Measurements from ENCODE around the gene PARK7. TPM values are rescaled to one million over a fixed set of nuclear protein-coding genes. Genes with fewer than 3 reads are reported as not detected.

The PARK7 gene
- total RNA-seq, 1 donor from 2014 or later: 303 TPM

- intact Hi-C loops (cut with micrococcal nuclease): no loop called here
Observed at GRCh38 chr1:8020032-8020431, 58.5 kb downstream of the PARK7 start.

- intact Hi-C loops (cut with micrococcal nuclease): no loop called here
Observed at GRCh38 chr1:8021676-8022266, 60.3 kb downstream of the PARK7 start.

- intact Hi-C loops (cut with micrococcal nuclease): no loop called here
Observed at GRCh38 chr1:8022395-8023286, 61.1 kb downstream of the PARK7 start.

- intact Hi-C loops (cut with micrococcal nuclease): no loop called here
Observed at GRCh38 chr1:8023287-8023994, 61.9 kb downstream of the PARK7 start.

GRCh38 chr1:8023995-8024313 lies 62.4 kb downstream of the PARK7 start:
- intact Hi-C loops (cut with micrococcal nuclease): no loop called here

GRCh38 chr1:8024329-8024728 lies 62.8 kb downstream of the PARK7 start:
- intact Hi-C loops (cut with micrococcal nuclease): no loop called here

GRCh38 chr1:8025061-8025670 lies 63.7 kb downstream of the PARK7 start:
- intact Hi-C loops (cut with micrococcal nuclease): no loop called here

- intact Hi-C loops (cut with micrococcal nuclease): loop anchor here (1.0 kb wide), 1 partner anchor 293 kb away; the partner anchor contains the start of gene SLC45A1
Observed at GRCh38 chr1:8025671-8026144, 64.2 kb downstream of the PARK7 start.

DNA sequence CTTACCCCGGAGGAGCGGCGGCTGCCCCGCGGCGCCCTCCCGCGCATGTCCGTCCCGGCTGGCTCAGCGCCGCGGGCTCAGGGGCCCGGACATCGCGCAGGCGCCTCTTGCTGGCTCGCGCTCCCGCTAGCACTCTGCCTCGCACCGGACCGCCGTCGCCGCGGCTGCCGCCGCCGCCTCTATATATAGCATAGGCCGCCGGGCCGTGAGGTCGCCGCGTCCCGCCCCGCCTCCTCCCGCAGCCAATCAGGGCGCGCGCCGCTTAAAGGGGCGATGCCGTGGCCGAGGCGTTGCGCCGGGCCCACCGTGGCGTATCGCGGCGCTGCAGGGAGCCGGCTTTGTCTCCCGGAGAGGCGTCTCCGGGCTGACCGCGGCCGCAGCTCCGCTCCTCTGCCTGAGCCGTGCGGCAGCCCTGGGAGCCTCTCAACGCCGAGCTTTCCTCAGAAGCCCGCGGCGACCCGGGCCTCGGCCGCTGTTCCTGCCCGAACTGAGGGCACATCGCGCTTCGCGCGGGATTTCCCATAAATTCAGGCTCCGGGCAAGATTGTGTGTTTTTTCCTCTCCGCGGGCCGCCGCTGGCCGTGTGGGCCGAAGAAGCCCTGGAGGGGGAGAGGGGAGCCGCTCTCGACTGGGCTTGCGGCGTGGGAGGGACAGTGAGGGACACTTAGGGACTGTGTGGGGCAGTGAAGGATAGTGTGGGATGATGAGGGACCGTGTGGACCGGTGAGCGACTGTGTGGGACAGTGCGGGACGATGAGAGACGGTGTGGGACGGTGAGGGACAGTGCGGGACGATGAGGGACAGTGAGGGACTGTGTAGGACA lies 64.9 kb downstream of the PARK7 start, which contains the start of gene ERRFI1:
Gene ERRFI1, minus strand, starts transcription at position 157 of the 823 bp plus-strand sequence. CDS start 10,690 bp downstream, outside the sequence.
- intact Hi-C loops (cut with micrococcal nuclease): loop anchor here (1.0 kb wide), 1 partner anchor 292 kb away; the partner anchor contains the start of gene SLC45A1

DNA sequence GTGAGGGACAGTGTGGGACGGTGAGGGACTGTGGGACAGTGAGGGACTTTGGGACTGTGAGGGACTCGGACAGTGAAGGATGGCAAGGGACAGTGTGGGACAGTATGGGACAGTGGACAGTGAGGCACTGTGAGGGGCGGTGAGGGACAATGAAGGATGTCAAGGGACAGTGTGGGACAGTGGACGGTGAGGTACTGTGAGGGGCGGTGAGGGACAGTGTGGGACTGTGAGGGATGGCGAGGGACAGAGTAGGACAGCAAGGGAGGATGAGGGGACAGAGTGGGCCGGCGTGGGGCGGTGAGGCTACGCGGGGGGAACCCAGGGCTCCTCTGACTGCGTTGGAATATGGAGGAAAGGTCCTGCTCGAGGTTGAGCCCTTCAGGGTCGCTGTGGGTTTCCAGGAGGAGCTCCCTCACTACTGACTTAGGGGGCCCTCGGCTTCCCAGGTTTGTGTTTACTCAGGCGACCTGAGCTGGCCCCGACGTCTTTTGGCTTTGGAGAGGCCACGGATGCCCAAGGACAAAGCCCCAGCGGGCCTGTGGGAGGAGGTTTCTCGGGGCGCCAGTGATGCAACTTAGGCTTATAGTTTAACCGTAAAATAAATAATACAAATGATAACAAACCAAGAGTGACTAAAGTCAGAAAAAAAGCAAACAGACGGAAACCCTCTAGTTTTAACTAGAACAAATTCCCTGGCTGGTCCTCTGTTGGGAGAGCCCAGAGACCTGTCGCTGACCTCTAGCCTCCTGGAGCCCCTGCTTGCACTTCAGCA lies 65.7 kb downstream of the PARK7 start:
- intact Hi-C loops (cut with micrococcal nuclease): loop anchor here (1.0 kb wide), 1 partner anchor 291 kb away; the partner anchor contains the start of gene SLC45A1

DNA sequence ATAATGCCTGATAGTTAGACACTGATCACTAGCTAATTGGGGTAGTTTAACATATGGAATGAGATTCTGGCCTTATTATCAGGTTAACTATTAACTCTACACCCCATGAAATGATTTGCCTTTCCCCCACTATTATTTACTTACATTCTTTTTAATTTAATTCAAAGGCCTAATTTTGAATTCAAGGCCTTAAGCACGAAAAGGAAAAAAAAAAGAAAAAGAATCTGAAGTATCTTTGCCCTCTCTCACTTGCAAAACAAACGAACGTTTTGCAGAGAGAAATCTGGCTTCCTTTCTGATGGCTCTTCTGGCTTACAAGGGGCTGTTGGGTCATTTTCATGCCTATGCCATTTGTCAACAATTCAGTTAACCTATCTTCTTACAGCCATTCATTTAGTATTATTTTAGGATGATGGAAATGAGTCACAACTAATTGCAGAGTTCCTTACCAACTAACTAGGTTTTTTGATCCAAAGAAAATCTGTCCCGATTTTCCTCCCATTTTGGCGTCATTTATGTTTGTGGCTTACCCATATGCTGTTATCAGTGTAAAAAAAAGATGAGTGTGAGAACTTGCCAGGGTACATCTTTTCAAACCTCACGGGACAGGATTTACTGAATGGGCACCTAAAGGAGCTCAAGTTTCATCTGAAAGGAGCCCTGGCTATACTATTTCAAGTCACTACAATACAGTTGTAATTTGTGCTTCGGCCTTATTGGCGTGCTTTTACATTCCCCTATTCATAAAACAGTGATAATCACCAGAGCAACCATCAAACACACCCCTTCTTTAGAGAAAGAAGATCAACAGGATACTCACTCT lies 66.4 kb downstream of the PARK7 start:
- intact Hi-C loops (cut with micrococcal nuclease): no loop called here

GRCh38 chr1:8028571-8028910 lies 67.0 kb downstream of the PARK7 start:
- intact Hi-C loops (cut with micrococcal nuclease): no loop called here

GRCh38 chr1:8031176-8031785 lies 69.8 kb downstream of the PARK7 start:
- intact Hi-C loops (cut with micrococcal nuclease): loop anchor here (1.0 kb wide), 1 partner anchor 318 kb away; no protein-coding TSS in a partner anchor

DNA sequence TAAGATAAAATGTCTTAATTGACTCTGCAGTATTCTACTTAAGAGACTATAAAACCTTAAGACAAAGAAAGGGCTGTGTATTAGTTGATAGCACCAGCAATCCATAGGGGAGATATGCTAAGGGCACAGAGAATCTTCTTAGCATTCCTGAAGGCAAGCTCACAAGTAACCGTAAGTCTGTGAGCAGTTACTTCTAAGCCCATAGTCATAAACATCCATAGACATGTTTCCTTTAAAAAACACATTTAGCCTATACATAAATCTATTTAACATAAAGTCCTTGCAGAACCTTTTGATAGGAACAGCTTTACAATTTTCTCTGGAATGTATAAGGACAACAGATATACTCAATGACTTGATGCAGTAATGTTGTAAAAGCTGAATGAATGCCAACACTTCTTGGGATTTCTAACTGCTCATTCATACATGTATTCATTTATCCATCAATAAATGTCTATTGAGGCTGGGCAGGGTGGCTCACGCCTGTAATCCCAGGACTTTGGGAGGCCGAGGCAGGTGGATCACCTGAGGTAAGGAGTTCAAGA lies 70.9 kb downstream of the PARK7 start:
- intact Hi-C loops (cut with micrococcal nuclease): no loop called here

GRCh38 chr1:8033322-8033721 lies 71.8 kb downstream of the PARK7 start:
- intact Hi-C loops (cut with micrococcal nuclease): no loop called here

Measured in T-helper 2 cell treated with Interferon-gamma antibody and Interleukin-4, amounts not matched to agents 100 ng/mL and 5 ng/mL, for 36 hours (primary cell).